Measurements from ENCODE around the gene PEDS1. TPM values are rescaled to one million over a fixed set of nuclear protein-coding genes. Genes with fewer than 3 reads are reported as not detected.
"Not testable (repeated sequence)": the region's sequence is repeated elsewhere in the genome, so short reads cannot be mapped to it uniquely, and the experiment has no call there.

PEDS1 gene
- total RNA-seq, 1 donor from 2014 or later = 44.1 TPM

- no peak for DNase-seq (ENCODE audit: low spot score)
These were observed 38.4 kb downstream of the PEDS1 start for GRCh38 chr20:50115041-50115512.

- DNase-seq (ENCODE audit: low spot score) = no peak
These were observed 39.9 kb downstream of the PEDS1 start for GRCh38 chr20:50113420-50114224.

- peak; percentile 97 for DNase-seq (ENCODE audit: low spot score)
These were observed 40.8 kb downstream of the PEDS1 start, which contains the start of gene UBE2V1 for GRCh38 chr20:50112512-50113419. Gene UBE2V1 (minus strand): TSS chr20:50113150. CDS start chr20:50113128, 22 bp downstream.

GRCh38 chr20:50111829-50112495 is 41.6 kb downstream of the PEDS1 start:
- DNase-seq (ENCODE audit: low spot score) = no peak

GRCh38 chr20:50111120-50111828 is 42.2 kb downstream of the PEDS1 start:
- DNase-seq (ENCODE audit: low spot score) = no peak

GRCh38 chr20:50110141-50111047 is 43.1 kb downstream of the PEDS1 start:
- no peak for DNase-seq (ENCODE audit: low spot score)

GRCh38 chr20:50108556-50109235 is 44.8 kb downstream of the PEDS1 start:
- no peak for DNase-seq (ENCODE audit: low spot score)

GRCh38 chr20:50107796-50108331 is 45.7 kb downstream of the PEDS1 start:
- no peak for DNase-seq (ENCODE audit: low spot score)

- no peak for DNase-seq (ENCODE audit: low spot score)
These were observed 46.4 kb downstream of the PEDS1 start for GRCh38 chr20:50107086-50107660.

GRCh38 chr20:50106669-50107068 is 46.9 kb downstream of the PEDS1 start:
- DNase-seq (ENCODE audit: low spot score) = not testable (repeated sequence)

Other genes with a start within 250 kb of the PEDS1 start
- 4.9 TPM for gene SPATA2, start 238.2 kb downstream of the PEDS1 start, total RNA-seq
- gene RNF114, start 217.3 kb downstream of the PEDS1 start, total RNA-seq = 59.9 TPM
- gene SNAI1, start 170.7 kb downstream of the PEDS1 start, total RNA-seq = 19.1 TPM
- gene UBE2V1, start 40.6 kb downstream of the PEDS1 start, total RNA-seq = 89.0 TPM
- 434 TPM for gene CEBPB, start 37.1 kb upstream of the PEDS1 start, total RNA-seq